ENCODE data around the gene TMED10.
"Not testable (repeated sequence)": the region's sequence is repeated elsewhere in the genome, so short reads cannot be mapped to it uniquely, and the experiment has no call there.

The TMED10 gene

DNA sequence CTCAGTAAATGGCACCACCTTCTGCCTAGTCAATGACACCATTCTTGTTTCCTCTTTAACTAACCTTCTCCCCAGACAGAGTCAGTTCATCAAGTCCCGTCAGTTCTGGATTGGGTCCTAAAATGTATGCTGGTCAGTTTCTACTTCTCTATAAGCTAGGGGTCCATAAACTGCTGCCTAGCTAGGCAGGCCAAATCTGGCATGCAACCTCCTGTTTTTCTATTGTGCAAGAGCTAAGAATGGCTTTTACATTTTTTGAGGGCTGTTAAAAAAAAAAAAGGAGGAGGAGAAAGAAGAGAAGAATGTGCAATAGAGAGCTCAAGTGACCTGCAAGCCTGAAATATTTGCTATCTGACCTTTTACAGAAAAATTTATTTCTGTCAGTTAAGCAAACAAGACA lies 6.4 kb upstream of the TMED10 start:
- Histone ChIP-seq H3K4me1 (ENCODE audit: control insufficient read depth, insufficient read depth, low read length) (no peaks in the 10 kb centered on the region), H3K27ac (ENCODE audit: extremely low read depth, low read depth, low read length) (no peak overlapping the region), H3K9me3 (ENCODE audit: control insufficient read depth, insufficient read depth, low read depth, low read length) (no peaks in the 10 kb centered on the region), H3K36me3 (ENCODE audit: control insufficient read depth in 2 of 2, insufficient read depth in 1 of 2, low read length in 2 of 2) (no peaks in the 10 kb centered on the region), H3K4me3 (ENCODE audit: low read depth, low read length) (no peak overlapping the region)
- POLR2A ChIA-PET: interaction anchor here (0.7 kb wide), 1 partner anchor 1482 kb away, joined by 3 read pairs; no protein-coding TSS in a partner anchor
- TF ChIP-seq, protein P1, sequence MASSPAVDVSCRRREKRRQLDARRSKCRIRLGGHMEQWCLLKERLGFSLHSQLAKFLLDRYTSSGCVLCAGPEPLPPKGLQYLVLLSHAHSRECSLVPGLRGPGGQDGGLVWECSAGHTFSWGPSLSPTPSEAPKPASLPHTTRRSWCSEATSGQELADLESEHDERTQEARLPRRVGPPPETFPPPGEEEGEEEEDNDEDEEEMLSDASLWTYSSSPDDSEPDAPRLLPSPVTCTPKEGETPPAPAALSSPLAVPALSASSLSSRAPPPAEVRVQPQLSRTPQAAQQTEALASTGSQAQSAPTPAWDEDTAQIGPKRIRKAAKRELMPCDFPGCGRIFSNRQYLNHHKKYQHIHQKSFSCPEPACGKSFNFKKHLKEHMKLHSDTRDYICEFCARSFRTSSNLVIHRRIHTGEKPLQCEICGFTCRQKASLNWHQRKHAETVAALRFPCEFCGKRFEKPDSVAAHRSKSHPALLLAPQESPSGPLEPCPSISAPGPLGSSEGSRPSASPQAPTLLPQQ (tag by site-specific recombination; IDR thresholded peaks at IDR 0.05): no peak
- no peak for TF ChIP-seq KLF1 (tag by site-specific recombination; IDR thresholded peaks at IDR 0.05)
- TF ChIP-seq EGR2 (tag by site-specific recombination; IDR thresholded peaks at IDR 0.05; ENCODE audit: low read depth): no peak
- no peak for TF ChIP-seq GFI1B (tag by site-specific recombination; IDR thresholded peaks at IDR 0.05)
- TF ChIP-seq, protein P2, sequence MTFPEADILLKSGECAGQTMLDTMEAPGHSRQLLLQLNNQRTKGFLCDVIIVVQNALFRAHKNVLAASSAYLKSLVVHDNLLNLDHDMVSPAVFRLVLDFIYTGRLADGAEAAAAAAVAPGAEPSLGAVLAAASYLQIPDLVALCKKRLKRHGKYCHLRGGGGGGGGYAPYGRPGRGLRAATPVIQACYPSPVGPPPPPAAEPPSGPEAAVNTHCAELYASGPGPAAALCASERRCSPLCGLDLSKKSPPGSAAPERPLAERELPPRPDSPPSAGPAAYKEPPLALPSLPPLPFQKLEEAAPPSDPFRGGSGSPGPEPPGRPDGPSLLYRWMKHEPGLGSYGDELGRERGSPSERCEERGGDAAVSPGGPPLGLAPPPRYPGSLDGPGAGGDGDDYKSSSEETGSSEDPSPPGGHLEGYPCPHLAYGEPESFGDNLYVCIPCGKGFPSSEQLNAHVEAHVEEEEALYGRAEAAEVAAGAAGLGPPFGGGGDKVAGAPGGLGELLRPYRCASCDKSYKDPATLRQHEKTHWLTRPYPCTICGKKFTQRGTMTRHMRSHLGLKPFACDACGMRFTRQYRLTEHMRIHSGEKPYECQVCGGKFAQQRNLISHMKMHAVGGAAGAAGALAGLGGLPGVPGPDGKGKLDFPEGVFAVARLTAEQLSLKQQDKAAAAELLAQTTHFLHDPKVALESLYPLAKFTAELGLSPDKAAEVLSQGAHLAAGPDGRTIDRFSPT (tag by site-specific recombination; IDR thresholded peaks at IDR 0.05): no peak
- no peak for TF ChIP-seq ZNF558 (tag by site-specific recombination; IDR thresholded peaks at IDR 0.05)
- TF ChIP-seq WT1 (tag by site-specific recombination; IDR thresholded peaks at IDR 0.05): no peak
- CTCF ChIA-PET: interaction anchor here (0.8 kb wide), 1 partner anchor 14 kb away, joined by 3 read pairs; no protein-coding TSS in a partner anchor

DNA sequence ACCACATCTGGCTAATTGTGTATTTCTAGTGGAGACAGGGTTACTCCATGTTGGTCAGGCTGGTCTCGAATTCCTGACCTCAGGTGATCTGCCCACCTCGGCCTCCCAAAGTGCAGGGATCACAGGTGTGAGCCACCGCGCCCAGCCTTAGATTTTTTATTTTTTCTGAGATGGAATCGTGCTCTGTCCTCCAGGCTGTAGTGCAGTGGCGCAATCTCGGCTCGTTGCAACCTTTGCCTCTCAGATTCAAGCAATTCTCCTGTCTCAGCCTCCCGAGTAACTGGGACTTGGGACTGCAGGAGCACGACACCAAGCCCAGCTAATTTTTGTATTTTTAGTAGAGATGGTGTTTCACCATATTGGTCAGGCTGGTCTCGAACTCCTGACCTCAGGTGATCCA lies 5.8 kb upstream of the TMED10 start:
- POLR2A ChIA-PET: interaction anchor here (0.7 kb wide), 1 partner anchor 1482 kb away, joined by 3 read pairs; no protein-coding TSS in a partner anchor
- H3K4me1 ChIP-seq (ENCODE audit: control insufficient read depth, insufficient read depth, low read length); H3K4me3 ChIP-seq (ENCODE audit: low read depth, low read length); H3K36me3 ChIP-seq (ENCODE audit: control insufficient read depth in 2 of 2, insufficient read depth in 1 of 2, low read length in 2 of 2); H3K9me3 ChIP-seq (ENCODE audit: control insufficient read depth, insufficient read depth, low read depth, low read length); H3K27ac ChIP-seq (ENCODE audit: extremely low read depth, low read depth, low read length): not testable (repeated sequence)
- CTCF ChIA-PET: interaction anchor here (0.7 kb wide), 1 partner anchor 119 kb away, joined by 3 read pairs; no protein-coding TSS in a partner anchor

DNA sequence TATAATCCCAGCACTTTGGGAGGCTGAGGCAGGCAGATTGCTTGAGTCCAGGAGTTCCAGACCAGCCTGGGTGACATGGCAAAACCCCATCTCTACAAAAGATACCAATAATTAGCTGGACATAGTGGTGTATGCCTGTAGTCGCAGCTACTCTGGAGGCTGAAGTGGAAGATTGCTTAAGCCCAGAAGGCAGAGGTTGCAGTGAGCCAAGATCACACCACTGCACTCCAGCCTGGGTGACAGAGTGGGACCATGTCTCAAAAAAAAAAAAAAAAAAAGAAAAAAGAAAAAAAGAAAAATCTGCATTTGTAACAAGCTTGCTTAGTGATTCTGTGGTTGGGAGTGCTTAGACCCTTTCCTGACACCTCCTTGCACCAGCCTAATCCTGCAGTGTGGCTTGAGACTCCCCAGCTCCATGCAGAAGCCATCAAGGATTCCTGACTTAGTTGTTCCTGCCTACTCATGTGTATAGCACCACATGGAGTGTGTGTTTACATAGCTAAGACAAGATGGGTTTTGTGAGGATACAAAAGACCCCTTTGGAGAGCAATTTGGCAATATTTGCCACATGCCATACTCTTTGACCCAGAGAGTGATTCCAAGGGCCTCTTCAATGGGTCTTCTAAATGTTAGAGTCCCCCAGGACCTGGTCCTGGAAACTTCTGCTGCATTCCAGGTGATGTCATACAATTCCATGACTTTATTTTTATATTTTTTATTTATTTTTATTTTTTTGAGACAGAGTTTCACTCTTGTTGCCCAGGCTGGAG lies 5.1 kb upstream of the TMED10 start:
- Histone ChIP-seq H3K4me3 (ENCODE audit: low read depth, low read length) (no peak overlapping the region), H3K4me1 (ENCODE audit: control insufficient read depth, insufficient read depth, low read length) (no peaks in the 10 kb centered on the region), H3K27ac (ENCODE audit: extremely low read depth, low read depth, low read length) (no peak overlapping the region), H3K9me3 (ENCODE audit: control insufficient read depth, insufficient read depth, low read depth, low read length) (no peaks in the 10 kb centered on the region), H3K36me3 (ENCODE audit: control insufficient read depth in 2 of 2, insufficient read depth in 1 of 2, low read length in 2 of 2) (no peaks in the 10 kb centered on the region)
- CTCF ChIA-PET: interaction anchor here (0.5 to 0.7 kb wide), 2 partner anchors 120 to 340 kb away, joined by 3 read pairs; no protein-coding TSS in a partner anchor
- POLR2A ChIA-PET: interaction anchor here (0.7 kb wide), 1 partner anchor 137 kb away, joined by 3 read pairs; no protein-coding TSS in a partner anchor
- TF ChIP-seq, protein P3, sequence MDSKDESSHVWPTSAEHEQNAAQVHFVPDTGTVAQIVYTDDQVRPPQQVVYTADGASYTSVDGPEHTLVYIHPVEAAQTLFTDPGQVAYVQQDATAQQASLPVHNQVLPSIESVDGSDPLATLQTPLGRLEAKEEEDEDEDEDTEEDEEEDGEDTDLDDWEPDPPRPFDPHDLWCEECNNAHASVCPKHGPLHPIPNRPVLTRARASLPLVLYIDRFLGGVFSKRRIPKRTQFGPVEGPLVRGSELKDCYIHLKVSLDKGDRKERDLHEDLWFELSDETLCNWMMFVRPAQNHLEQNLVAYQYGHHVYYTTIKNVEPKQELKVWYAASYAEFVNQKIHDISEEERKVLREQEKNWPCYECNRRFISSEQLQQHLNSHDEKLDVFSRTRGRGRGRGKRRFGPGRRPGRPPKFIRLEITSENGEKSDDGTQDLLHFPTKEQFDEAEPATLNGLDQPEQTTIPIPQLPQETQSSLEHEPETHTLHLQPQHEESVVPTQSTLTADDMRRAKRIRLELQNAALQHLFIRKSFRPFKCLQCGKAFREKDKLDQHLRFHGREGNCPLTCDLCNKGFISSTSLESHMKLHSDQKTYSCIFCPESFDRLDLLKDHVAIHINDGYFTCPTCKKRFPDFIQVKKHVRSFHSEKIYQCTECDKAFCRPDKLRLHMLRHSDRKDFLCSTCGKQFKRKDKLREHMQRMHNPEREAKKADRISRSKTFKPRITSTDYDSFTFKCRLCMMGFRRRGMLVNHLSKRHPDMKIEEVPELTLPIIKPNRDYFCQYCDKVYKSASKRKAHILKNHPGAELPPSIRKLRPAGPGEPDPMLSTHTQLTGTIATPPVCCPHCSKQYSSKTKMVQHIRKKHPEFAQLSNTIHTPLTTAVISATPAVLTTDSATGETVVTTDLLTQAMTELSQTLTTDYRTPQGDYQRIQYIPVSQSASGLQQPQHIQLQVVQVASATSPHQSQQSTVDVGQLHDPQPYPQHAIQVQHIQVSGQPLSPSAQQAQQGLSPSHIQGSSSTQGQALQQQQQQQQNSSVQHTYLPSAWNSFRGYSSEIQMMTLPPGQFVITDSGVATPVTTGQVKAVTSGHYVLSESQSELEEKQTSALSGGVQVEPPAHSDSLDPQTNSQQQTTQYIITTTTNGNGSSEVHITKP (tag by site-specific recombination; IDR thresholded peaks at IDR 0.05): peak; percentile 70
- no peak for TF ChIP-seq ZBTB8A (tag by site-specific recombination; IDR thresholded peaks at IDR 0.05)
